DOHH2 (cell line): ENCODE measurements around the gene WTAP.

ENCODE experiments used
- H3F3A ChIP-seq: fragments of 200-600 bp; sonication (generic), shearing (Covaris generic); 2 replicates; pipeline ENCODE4 v1.6.0; 2016; ENCODE audit warnings: antibody characterized with exemption, mild to moderate bottlenecking; ENCODE audit not compliant: control insufficient read depth, insufficient read depth
- H3K27ac ChIP-seq: fragments of 200-600 bp; sonication (generic); 2 replicates; pipeline ENCODE4 v1.5.1; 2014; ENCODE audit warnings: low read depth, mild to moderate bottlenecking, low read length, moderate library complexity
- H3K27me3 ChIP-seq: fragments of 200-600 bp; sonication (generic); 2 replicates; pipeline ENCODE4 v1.6.1; 2014; ENCODE audit warnings: mild to moderate bottlenecking, low read length, mixed read lengths; ENCODE audit not compliant: control insufficient read depth
- H3K36me3 ChIP-seq: fragments of 200-600 bp; sonication (generic); 2 replicates; pipeline ENCODE4 v1.6.1; 2014; ENCODE audit warnings: mild to moderate bottlenecking, low read length, moderate library complexity, mixed read lengths; ENCODE audit not compliant: control insufficient read depth
- H3K4me1 ChIP-seq: fragments of 200-600 bp; sonication (generic); 2 replicates; pipeline ENCODE4 v1.6.1; 2014; ENCODE audit warnings: mild to moderate bottlenecking, low read length, mixed read lengths; ENCODE audit not compliant: control insufficient read depth
- H3K4me2 ChIP-seq: fragments of 200-600 bp; sonication (generic); 2 replicates; pipeline ENCODE4 v1.6.0; 2014; ENCODE audit warnings: mild to moderate bottlenecking, low read length, moderate library complexity
- H3K4me3 ChIP-seq: fragments of 200-600 bp; sonication (generic); 2 replicates; pipeline ENCODE4 v1.5.1; 2014; ENCODE audit warnings: mild to moderate bottlenecking, low read length, mixed read lengths
- H3K79me2 ChIP-seq: fragments of 200-600 bp; sonication (generic); 2 replicates; pipeline ENCODE4 v1.6.1; 2014; ENCODE audit warnings: mild to moderate bottlenecking, low read length, mixed read lengths; ENCODE audit not compliant: control insufficient read depth
- H3K9me2 ChIP-seq: fragments of 200-600 bp; sonication (generic); replicated peaks from 2 replicates; pipeline ENCODE4 v1.6.1; 2014; ENCODE audit warnings: mild to moderate bottlenecking, low read length, mixed read lengths; ENCODE audit not compliant: control insufficient read depth
- H3K9me3 ChIP-seq: fragments of 200-600 bp; sonication (generic); 2 replicates; pipeline ENCODE4 v1.6.1; 2014; ENCODE audit warnings: antibody characterized with exemption, low read length, mixed read lengths; ENCODE audit not compliant: control insufficient read depth, insufficient read depth
- H4K20me1 ChIP-seq: fragments of 200-600 bp; sonication (generic); 2 replicates; pipeline ENCODE4 v1.6.0; 2014; ENCODE audit warnings: low read depth, mild to moderate bottlenecking, antibody characterized with exemption, low read length, moderate library complexity; ENCODE audit not compliant: control insufficient read depth, insufficient read depth
- EZH2phosphoT487 ChIP-seq: fragments of 200-600 bp; sonication (generic); IDR thresholded peaks from 2 replicates; pipeline ENCODE4 v1.6.1; 2017; ENCODE audit warnings: borderline replicate concordance, mild to moderate bottlenecking, antibody characterized with exemption, low read length, moderate library complexity, mixed read lengths
- TF ChIP-seq, protein P1 (sequence below): fragments of 200-600 bp; sonication (generic); IDR thresholded peaks from one replicate; pipeline ENCODE4 v1.5.1; 2014; ENCODE audit warnings: antibody characterized with exemption, mild to moderate bottlenecking, low read depth, low read length; ENCODE audit not compliant: poor library complexity, severe bottlenecking

Gene WTAP

GRCh38 chr6:159756508-159756907 is 29.2 kb downstream of the WTAP start:
- Histone ChIP-seq H3K4me2 (no peak overlapping the region), H3K9me3 (no peaks in the 10 kb centered on the region), H3K4me1 (peaks cover 18% of the 10 kb centered on the region), H3K9me2 (no peaks in the 10 kb centered on the region), H3K79me2 (peaks cover 37% of the 10 kb centered on the region), H4K20me1 (no peaks in the 10 kb centered on the region; the same call in 1 of the 2 replicates), H3F3A (peaks cover 78% of the 10 kb centered on the region), H3K4me3 (no peak overlapping the region), H3K27me3 (no peaks in the 10 kb centered on the region), H3K36me3 (peaks cover 84% of the 10 kb centered on the region), H3K27ac (no peak overlapping the region)
- TF ChIP-seq, protein P1, sequence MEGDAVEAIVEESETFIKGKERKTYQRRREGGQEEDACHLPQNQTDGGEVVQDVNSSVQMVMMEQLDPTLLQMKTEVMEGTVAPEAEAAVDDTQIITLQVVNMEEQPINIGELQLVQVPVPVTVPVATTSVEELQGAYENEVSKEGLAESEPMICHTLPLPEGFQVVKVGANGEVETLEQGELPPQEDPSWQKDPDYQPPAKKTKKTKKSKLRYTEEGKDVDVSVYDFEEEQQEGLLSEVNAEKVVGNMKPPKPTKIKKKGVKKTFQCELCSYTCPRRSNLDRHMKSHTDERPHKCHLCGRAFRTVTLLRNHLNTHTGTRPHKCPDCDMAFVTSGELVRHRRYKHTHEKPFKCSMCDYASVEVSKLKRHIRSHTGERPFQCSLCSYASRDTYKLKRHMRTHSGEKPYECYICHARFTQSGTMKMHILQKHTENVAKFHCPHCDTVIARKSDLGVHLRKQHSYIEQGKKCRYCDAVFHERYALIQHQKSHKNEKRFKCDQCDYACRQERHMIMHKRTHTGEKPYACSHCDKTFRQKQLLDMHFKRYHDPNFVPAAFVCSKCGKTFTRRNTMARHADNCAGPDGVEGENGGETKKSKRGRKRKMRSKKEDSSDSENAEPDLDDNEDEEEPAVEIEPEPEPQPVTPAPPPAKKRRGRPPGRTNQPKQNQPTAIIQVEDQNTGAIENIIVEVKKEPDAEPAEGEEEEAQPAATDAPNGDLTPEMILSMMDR = no peak
- TF ChIP-seq EZH2phosphoT487 = no peak

- no peaks in the 10 kb centered on the region for H3K9me3 ChIP-seq
- peaks cover 26% of the 10 kb centered on the region for H3K4me1 ChIP-seq
- no peaks in the 10 kb centered on the region for H3K27me3 ChIP-seq
- H3K27ac ChIP-seq = no peak overlapping the region
- H3K79me2 ChIP-seq = peaks cover 40% of the 10 kb centered on the region
- peaks cover 68% of the 10 kb centered on the region for H3F3A ChIP-seq
- no peaks in the 10 kb centered on the region; the same call in 1 of the 2 replicates for H4K20me1 ChIP-seq
- TF ChIP-seq, protein P1 = peak; percentile 22
- TF ChIP-seq EZH2phosphoT487 = no peak
- H3K36me3 ChIP-seq = peaks cover 80% of the 10 kb centered on the region
- no peaks in the 10 kb centered on the region for H3K9me2 ChIP-seq
- H3K4me2 ChIP-seq = no peak overlapping the region
- no peak overlapping the region for H3K4me3 ChIP-seq
Observed at GRCh38 chr6:159758031-159759001, 31.0 kb downstream of the WTAP start.

GRCh38 chr6:159759645-159760044 is 32.3 kb downstream of the WTAP start:
- peaks cover 55% of the 10 kb centered on the region for H3F3A ChIP-seq
- H3K4me3 ChIP-seq = no peak overlapping the region
- H4K20me1 ChIP-seq = no peaks in the 10 kb centered on the region
- H3K9me2 ChIP-seq = no peaks in the 10 kb centered on the region
- H3K36me3 ChIP-seq = peaks cover 77% of the 10 kb centered on the region
- H3K79me2 ChIP-seq = peaks cover 41% of the 10 kb centered on the region
- H3K4me1 ChIP-seq = peaks cover 33% of the 10 kb centered on the region
- no peaks in the 10 kb centered on the region for H3K9me3 ChIP-seq
- H3K27me3 ChIP-seq = no peaks in the 10 kb centered on the region
- H3K27ac ChIP-seq = peak overlapping the region; percentile 48
- H3K4me2 ChIP-seq = 0 out of 2 replicates have a peak overlapping the region, but pooled peaks have one; percentile 22
- no peak for TF ChIP-seq EZH2phosphoT487
- TF ChIP-seq, protein P1 = no peak
